AG04449 (cell line): Measurements from ENCODE around the gene FHL3.
A peak's percentile ranks its signal among the peaks of the same experiment; 100 is the strongest.

ENCODE experiments used
- CTCF ChIA-PET: fragments of 350-600 bp; formaldehyde crosslinking; extraction: SDS; loops from one replicate; lab custom pipeline; 2021; ENCODE audit warnings: antibody characterized with exemption; lab: Yijun Ruan, JAX
- POLR2A ChIA-PET: fragments of 400-600, 350-600 bp; formaldehyde crosslinking; extraction: SDS; loops from one replicate; lab custom pipeline; 2020; ENCODE audit warnings: antibody characterized with exemption, inconsistent platforms; lab: Yijun Ruan, JAX
- DNase-seq: peaks from one replicate; pipeline ENCODE4 v3.0.0-alpha.2; 2010; ENCODE audit warnings: low read depth, low spot score
- H3K4me3 ChIP-seq: 2 replicates; pipeline ENCODE4 v1.5.1; 2011; ENCODE audit warnings: low read depth, mild to moderate bottlenecking, control low read depth, low read length
- TF ChIP-seq, protein P1 (sequence below): IDR thresholded peaks from one replicate; pipeline ENCODE4 v1.5.1; 2011; ENCODE audit warnings: mild to moderate bottlenecking, moderate library complexity, low read length, control low read depth, inconsistent platforms; ENCODE audit not compliant: insufficient read depth; ENCODE audit errors: missing control alignments

The FHL3 gene

DNA sequence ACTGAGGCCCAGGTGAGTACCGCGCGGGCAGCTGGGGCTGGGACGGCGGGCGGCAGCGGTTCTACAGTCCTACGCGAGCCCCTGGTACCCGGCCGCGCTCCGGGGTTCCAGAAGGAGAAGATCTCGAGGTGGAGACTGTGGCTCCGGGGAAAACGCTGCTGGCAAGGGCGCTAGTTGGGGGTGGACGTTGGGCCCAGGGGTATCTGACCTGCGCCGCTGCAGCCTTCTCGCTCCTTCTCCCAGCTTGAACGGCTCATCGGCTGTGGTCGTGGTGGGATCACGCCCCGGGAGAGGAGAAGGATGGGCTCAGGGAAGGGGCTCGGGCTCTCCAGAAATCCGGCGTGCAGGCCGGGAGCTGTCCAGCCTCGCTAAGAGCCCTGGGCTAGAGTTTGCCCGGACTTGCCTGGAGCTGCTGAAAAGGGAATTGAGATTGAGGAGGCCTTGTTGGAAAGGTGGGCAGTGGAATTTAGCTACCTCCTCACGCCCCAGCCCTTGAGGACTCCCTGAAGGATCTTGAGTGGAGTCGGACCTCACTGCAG is 42.4 kb upstream of the FHL3 start:
- TF ChIP-seq, protein P1, sequence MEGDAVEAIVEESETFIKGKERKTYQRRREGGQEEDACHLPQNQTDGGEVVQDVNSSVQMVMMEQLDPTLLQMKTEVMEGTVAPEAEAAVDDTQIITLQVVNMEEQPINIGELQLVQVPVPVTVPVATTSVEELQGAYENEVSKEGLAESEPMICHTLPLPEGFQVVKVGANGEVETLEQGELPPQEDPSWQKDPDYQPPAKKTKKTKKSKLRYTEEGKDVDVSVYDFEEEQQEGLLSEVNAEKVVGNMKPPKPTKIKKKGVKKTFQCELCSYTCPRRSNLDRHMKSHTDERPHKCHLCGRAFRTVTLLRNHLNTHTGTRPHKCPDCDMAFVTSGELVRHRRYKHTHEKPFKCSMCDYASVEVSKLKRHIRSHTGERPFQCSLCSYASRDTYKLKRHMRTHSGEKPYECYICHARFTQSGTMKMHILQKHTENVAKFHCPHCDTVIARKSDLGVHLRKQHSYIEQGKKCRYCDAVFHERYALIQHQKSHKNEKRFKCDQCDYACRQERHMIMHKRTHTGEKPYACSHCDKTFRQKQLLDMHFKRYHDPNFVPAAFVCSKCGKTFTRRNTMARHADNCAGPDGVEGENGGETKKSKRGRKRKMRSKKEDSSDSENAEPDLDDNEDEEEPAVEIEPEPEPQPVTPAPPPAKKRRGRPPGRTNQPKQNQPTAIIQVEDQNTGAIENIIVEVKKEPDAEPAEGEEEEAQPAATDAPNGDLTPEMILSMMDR: no peak
- ChIA-PET POLR2A (no interaction called here), CTCF (interaction anchor here (0.7 to 1.6 kb wide), 3 partner anchors 16 to 91 kb away, joined by 3 to 6 read pairs (median 6); no protein-coding TSS in a partner anchor)
- no peak for DNase-seq
- peak overlapping the region; percentile 52 for H3K4me3 ChIP-seq

DNA sequence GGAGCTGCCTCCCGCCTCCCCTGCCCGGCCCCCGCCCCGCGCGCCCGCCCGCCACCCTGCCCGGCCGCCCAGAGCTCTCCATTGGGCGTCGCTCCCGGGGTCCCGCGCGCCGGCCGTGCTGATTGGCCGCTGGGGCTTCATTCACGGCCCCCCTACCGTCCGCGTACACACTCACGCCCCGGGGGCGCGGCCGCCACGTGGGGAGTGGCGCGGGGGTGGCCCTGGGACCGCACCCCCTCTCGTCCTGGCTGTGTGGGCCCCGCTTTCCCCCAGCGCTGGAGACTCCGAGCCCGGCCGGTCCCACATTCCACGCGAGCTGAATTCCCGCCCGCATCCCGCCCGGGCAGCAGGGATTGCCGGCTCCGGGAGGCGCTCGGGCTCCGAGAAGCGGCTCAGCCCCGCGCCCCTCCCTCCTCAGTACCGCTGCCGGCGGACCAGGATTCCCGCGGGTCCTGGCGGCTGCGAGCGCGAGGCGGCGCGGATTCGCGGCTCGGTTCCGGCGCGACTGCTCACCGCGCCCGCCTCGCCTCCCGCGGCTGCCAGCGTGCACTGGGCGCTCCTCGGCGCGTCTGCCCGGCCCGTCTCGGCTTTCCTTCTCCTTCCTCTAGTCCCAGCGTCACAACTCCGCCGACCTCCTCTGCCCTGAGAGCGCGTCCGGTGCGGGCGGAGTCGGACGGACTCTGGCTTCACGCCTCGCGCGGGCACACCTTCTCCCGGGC is 41.7 kb upstream of the FHL3 start:
- POLR2A ChIA-PET: interaction anchor here (0.9 kb wide), 1 partner anchor 17 kb away, joined by 6 read pairs; no protein-coding TSS in a partner anchor
- CTCF ChIA-PET: interaction anchor here (0.6 to 1.6 kb wide), 4 partner anchors 13 to 25 kb away, joined by 3 to 6 read pairs (median 4); no protein-coding TSS in a partner anchor
- TF ChIP-seq, protein P1: no peak
- DNase-seq: no peak
- H3K4me3 ChIP-seq: peak overlapping the region; percentile 52

DNA sequence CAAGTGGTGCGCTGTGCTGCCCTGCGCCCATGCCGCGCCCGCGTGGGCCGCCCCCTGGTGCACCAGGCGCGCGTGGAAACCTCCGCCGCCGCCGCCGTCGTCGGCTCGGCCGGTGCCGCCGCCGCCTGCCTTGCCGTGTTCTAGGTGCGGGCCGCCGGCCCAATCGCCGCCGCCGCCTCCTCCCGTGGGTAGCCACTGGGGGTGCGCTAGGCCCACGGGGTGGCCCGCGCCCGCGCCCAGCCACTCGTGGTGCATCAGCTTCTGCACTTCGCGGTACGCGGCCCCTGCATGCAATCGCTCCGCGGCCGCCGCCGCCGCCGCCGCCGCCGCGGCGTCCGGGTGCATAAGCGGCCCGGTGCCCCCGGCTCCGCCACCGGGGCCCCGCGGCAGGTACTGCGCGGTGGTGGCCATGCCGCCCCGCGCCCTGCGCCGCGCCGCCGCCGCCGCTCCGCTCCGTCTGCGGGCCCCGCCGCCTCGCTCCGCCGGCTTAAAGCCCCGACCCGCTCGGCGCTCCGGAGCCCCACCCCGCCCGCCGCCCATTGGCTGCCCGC is 41.1 kb upstream of the FHL3 start, which contains the start of gene POU3F1:
POU3F1 (minus strand) TSS at position 461 of the 551 bp plus-strand sequence; CDS start at position 411, 50 bp downstream.
- POLR2A ChIA-PET: interaction anchor here (0.9 kb wide), 1 partner anchor 16 kb away, joined by 6 read pairs; no protein-coding TSS in a partner anchor
- DNase-seq: no peak
- TF ChIP-seq, protein P1: no peak
- peak within 1 kb of the TSS; percentile 52 for H3K4me3 ChIP-seq
- CTCF ChIA-PET: interaction anchor here (0.6 kb wide), 2 partner anchors 13 to 18 kb away, joined by 3 read pairs; no protein-coding TSS in a partner anchor

DNA sequence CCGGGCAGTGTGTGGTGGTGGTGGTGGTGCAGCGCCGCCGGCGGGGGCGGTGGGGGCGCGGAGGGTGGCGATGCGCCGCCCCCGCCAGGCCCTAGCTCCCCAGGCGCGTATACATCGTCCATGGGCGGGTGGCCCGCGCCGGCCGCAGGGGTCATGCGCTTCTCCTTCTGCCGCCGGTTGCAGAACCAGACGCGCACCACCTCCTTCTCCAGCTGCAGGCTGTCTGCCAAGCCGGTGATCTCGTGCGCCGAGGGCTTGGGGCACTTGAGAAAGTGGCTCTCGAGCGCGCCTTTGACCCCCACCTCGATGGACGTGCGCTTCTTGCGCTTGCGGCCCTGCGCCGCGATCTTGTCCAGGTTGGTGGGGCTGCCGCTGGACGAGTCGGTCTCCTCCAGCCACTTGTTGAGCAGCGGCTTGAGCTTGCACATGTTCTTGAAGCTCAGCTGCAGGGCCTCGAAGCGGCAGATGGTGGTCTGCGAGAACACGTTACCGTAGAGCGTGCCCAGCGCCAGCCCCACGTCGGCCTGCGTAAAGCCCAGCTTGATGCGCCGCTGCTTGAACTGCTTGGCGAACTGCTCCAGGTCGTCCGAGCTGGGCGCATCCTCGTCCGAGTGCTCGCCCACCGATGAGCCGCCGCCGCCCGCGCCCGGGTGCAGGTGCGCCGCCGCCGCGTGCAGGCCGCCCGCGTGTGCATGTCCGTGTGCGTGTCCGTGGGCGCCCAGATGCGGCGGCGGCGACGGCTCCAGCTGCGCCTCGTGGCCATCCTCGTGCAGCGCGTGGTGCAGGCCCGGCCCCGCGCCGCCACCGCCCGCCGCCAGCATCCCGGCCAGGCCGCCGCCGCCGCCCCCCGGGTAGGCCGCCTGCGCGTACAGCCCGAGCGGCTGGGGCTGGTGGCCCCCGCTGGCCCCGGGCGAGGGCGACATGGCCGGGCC is 40.4 kb upstream of the FHL3 start:
- DNase-seq: no peak
- POLR2A ChIA-PET: no interaction called here
- no peak overlapping the region for H3K4me3 ChIP-seq
- CTCF ChIA-PET: no interaction called here
- TF ChIP-seq, protein P1: no peak

DNA sequence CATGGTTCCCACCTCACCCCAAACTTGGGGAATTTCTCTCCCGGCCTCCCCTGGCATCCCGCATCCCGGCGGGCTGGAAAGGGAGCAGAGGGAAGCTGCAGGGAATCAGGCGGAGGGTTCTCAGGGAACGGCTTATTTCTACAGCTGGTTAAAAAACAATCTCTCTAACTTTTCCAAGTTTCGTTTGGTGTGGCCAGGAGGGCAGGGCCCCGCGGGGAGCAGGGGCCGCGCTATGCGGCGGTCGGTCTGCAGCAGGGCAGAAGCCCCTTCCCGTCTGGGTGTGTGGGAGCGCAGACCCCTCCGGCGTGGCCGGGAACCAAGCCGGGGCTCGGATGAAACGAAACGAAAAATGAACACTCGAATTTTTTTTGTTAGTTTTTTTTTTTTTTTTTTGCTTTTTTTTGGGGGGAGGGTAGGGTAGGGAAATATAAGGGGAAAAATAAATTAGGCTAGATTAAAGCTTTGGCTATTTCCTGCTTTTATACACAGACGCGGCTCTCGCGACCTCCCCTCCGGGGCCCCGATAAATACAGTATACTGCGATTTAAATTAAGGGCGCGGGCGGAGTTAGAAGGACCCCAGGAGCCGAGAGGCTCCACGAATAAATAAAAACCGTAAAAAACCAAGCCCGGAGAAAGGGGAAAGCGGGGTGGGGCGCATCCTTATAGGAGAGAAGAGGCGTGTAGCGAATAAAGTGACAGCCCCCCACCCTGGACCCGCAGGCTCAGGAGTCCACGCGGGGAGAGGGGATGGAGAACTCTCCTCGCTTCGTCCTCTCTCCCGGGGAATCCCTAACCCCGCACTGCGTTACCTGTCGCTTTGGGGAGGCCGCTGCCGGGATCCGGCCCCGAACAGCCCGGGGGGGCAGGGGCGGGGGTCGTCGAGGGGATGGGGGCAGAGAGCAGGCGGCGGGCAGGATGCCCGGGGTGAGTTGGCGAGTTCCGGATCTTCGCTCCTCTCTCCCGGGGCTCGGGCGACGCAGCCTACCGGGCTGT is 39.2 kb upstream of the FHL3 start:
- DNase-seq: no peak
- ChIA-PET CTCF (interaction anchor here (2.2 kb wide), 1 partner anchor 788 kb away, joined by 6 read pairs; no protein-coding TSS in a partner anchor), POLR2A (no interaction called here)
- H3K4me3 ChIP-seq: peak overlapping the region; percentile 28
- TF ChIP-seq, protein P1: no peak
